NCI-H2227 (cell line): Measurements from ENCODE around the gene COL5A2.

Source experiments
- DNase-seq: peaks from one replicate; lab custom pipeline; 2025; ENCODE audit not compliant: unreplicated experiment; lab: John Stamatoyannopoulos, UW

The COL5A2 gene

DNA sequence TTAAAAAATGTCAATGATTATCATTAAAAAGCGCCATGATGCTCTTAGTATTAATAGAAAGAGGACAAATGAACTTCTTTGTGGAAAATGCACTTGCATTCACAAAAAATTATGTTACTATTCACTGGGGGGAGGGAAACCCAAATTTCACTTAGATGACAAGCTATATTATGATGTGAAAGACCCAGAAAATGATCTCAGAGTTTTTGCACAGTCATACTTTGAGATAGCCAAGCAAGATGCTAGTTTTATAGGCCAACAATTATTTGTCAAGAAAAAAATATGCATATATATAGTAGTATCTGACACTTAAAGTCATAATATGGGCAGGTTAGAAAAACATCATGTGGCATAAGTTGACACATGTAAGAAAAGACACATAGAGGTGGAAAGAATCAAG, 31.6 kb downstream of the COL5A2 start:
- DNase-seq: no peak

DNA sequence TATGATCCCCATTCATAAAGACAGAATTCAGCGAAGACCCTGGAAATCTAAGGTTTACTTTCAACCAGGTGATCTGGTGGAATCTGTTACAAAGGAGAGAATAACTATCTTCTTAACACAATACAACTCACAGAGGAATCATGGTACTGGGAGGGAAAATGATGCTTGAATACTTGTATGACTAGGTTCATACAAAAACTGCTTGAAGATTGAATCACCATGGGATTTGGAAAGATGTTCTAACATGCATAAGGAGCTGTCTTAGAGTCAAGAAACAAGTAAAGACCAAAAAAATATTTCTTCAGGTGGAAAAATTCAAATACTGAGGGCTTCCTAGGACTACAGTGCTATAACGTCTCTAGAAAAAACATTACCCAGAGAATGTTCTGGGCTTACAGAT, 32.2 kb downstream of the COL5A2 start:
- DNase-seq: no peak

DNA sequence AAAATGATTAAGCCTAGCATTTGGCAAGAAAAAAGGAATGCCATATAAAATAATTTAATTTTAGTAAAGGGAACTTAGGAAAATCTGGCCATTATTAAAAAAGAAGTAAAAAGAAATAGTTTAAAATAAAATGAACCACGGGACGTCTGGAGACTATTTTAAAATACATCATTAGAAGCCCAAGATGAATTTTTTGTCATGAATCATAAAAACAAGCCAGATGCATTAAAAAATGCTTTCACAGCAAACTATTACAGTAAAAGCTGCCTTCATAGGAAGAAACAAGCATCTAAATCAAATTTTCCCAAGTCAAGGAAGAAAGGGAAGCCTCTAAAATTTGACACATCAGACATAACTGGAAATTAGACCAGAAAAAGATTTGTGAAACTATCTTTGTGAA, 33.0 kb downstream of the COL5A2 start:
- no peak for DNase-seq

DNA sequence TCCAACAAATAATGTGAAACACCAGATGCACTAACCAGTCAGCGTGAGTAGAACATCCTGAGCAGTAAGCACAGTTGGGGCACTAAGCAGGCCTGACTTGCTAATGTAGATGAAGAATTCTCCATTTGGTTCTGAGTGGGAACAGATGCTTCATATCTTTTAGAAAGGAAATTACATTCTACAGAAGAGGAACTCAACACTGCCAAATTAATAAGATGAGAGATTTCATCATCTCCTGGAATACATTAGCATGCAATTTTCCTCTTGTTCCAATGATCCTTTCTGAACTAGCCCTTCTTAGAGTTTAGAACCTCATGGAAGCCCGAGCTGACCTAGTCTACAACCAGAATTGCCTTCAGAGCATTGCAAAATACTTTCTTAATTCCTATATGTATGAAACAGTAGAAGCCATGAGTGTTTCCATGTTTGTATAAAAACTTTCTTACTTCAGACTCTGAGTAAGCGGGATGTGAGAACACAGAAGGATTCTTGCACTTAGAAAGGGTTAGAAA, 34.8 kb downstream of the COL5A2 start:
- no peak for DNase-seq

DNA sequence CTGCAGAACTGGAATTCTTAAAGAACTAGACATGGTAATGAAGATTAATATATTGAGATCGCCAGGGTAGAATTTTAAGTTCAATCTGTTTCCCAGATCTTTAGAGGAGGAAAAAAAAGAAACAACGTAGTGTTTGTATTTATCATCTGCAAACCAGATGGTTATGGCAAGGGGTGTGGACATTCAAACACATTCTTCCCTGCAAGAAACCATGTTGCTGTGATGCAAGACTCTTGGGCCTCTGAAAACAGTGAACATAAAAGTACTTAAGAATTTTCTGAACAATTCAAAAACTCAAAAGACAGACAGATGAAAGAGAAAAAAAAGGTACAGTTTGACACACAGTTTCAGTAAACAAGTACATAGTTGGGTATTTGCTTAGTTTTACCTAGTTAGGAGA, 35.6 kb downstream of the COL5A2 start:
- no peak for DNase-seq

DNA sequence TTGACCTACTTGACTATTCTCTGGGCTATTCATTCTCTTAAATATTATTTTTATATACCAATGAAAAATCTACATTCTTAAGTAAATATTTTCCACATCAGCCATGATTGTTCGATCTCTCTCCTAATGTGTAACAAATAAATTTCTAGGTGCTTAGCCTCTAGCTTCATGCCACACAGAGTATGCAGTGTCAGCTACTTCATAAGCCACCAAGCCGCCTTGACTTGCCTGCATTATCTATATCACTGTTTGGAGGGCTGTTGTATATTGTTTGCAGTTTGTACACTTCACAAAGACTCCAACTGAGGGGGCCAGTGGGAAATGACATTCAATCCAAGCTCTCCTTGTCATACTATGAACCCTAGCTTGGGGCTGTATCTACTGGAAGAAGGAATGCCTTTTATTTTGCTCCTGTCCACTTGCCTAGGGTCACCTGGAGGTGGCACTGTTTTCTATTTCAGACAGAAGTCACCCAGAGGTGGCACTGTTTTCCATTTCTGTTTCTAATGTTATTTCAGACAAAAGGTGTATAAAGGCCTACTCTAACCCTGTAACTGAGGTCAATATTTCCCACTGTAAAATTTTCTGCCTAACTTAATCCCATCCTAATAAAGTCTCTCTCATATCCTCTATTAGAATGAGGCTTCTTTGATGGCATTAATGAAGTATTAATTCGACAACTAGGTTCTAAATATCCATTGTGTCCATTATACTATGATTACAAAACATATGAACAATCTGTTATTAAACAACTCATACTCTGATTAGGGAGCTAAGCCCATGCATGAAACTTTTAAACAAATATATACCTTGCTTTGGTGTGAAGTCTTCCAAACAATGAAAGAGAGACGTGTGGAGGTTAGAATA, 36.4 kb downstream of the COL5A2 start:
- DNase-seq: peak; percentile 77

DNA sequence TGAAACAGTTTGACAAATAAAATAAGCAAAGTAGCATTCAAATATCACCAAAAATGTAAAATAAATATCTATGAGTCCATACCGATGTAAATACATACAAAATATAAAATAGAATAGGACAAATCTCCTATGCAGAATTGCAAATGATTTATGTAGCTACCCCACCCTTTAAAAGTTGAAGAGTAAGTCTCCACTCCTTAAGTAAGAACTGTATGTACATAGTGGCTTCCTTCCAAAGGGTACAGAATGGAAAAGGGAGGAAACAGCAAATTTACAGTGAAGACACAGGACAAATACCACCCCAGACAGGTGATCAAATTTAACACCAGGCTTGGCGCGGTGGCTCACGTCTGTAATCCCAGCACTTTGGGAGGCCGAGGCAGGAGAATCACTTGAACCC, 40.8 kb downstream of the COL5A2 start:
- no peak for DNase-seq

DNA sequence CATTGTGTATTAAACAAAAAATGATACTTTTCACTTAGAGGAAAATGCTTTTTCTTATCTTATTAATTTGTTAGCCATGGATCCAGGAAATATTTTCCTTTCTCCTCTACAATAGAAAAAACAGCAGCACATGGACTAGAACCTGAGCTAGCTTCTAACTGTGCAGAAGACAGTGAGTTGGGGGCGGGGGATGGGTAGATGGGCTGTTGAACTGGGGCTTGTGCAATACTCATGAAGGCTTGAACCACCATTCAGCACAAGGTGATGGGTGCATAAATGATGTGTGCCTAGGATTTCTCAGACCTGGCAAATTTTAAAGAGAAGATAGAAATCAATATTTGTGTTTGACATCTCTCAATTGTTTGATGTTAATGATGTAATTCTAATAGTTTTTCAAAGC, 42.0 kb downstream of the COL5A2 start:
- DNase-seq: peak; percentile 20

DNA sequence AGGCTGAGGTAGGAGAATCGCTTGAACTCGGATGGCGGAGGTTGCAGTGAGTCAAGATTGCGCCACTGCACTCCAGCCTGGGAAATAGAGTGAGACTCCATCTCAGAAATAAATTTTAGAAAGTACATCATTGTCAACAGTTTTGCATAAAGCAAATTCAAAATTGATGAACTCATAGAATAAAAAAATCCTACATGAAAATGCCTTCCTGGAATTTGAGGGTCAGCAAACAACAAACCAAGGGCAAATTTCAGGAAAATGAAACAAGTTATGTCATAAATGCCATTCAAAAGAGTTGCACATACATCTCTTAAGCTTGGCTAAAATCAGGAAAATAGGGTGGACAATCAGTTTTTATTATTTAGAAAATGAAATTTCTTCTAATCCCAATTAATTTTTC, 45.1 kb downstream of the COL5A2 start:
- DNase-seq: no peak

DNA sequence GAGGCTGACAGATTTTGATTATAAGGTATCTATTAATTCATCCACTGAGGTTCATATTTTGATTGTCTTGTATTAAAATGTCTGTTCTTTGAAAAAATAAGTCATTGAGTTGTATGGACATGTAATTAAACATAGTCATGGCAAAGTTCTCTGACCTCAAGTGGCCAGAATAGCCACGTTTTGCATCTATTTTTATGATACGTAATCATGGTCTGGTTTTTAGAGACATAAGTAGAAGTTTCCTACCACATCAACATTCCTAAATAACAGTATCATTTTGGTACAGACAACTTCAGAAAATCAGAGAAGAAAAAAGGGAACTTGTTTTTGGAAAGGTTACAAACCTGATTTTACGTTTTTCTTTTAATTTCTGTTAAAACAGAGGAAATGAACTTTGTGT, 47.6 kb downstream of the COL5A2 start:
- no peak for DNase-seq

DNA sequence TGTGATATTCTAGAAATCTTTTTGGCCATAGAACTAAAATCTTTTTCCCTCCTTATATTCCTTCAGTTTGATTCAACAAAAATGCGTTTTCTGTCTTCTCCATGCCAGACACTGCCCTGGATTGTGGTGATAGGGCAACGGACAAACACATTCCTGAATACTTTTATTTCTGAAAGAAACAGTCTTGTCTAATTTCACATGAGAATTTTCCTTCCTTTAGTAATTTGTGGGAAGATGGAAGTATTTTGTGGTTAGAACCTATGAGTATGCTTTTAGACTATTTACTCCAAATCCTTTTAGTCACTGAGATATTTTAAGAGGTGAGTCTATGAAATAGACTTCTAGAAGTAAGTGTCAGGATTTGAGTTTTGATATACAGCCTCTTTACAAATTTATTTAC, 49.6 kb downstream of the COL5A2 start:
- no peak for DNase-seq

DNA sequence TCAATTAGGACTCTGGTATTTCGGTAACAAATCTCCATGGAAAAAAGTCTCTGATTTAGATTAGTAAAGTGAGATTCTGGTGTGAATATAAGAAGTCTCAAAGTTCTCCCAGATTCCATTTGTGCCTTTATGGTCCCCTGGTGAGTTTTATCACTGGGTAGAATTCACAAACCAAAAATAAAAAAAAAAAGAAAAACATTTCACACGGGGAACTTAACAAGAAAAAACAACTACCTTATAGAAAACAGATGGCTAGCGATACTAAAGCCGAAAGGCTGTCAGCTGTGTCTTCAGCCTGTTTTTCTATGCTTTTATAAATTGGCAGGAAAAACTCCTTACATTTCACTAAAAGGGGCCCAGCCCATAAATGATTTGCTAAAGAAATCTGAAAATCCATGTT, 50.6 kb downstream of the COL5A2 start:
- DNase-seq: no peak

DNA sequence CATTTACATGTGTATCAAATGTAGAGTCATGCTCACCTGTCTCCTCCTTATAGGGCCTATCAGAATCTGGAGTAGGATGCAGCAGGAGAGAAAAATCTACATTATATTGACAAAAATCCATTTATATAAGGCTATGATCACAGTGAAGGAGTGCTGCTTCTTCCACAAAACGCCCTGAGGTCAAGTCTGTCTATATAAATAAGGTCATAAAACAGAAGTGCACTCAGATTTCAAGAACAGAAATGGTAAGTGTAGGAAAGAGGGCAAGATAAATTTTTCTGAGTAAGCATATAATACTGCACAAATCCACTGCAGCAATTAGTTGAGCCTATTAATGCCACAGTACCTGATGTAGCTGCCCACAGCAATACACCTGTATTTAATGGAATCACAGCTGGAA, 51.8 kb downstream of the COL5A2 start:
- peak; percentile 83 for DNase-seq

DNA sequence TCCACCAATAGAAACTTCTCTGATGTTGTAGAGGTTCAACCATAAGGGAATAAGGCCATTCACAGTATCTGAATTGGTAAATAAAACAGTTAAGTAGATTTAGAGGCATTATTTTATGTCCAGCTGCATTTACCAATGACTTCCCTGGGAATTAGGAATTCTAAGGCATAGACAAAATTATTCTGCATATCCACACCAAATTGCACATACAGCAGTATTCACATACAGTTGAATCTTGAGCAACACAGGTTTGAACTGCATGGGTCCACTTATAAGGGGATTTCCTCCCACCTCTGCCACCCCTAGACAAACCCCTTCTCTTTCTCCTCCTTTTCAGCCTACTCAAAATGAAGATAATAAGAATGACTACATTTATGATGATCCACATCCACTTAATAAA, 54.4 kb downstream of the COL5A2 start:
- DNase-seq: no peak

DNA sequence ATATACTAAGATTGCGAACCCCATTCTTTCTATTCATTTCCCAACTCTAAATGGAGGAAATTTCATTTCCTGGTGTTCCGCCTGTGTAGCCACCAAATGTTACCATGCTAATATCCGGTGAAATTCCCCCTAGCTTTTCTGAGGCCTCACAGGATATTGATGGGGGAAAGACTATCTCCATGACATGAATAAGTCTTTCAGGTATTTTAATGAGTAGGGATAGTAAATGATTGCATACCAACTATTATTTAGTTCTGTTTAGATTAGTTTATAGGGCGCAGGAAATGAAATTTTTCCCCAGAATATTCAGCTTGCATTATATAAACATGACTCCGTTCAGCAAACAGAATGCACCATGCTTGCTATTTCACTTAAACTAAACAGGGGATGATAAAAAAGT, 55.4 kb downstream of the COL5A2 start:
- DNase-seq: no peak

DNA sequence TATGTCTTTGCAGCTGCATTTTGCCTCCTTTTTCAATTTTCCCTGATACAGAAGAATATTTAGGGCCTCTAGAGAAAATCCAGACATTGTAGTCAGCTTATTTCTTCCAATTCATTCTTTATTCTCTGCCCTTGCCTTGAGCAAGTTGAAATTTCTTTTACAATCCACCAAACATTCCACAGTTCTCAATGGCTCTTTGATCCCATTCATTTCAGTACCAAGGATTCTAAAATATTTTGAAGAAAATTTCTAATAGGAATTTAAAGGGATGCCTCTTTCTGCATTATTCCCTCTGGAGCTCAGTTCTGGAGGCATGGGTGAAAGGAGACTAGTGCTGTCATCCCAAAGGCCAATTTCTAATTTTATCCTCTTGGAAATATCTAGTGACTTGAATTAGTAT, 61.2 kb downstream of the COL5A2 start:
- DNase-seq: no peak

DNA sequence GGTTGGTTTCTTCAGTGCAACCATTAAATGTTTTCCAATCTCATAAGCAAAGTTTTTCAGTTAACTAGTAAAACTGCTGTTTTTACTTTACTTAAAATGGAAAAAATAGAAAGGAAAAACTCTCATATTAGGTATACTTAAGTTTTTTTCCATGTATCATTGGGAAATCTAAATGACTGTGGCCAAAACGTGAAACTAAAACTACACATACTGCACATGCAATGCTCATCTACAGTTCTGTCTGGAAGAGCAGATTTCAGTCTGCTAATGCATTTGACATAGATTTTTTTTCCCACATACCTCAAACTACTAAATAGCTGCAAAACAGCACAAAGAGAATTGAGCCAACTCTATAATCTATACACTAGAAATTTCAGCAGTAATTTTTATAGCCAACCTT, 62.6 kb downstream of the COL5A2 start:
- DNase-seq: no peak

DNA sequence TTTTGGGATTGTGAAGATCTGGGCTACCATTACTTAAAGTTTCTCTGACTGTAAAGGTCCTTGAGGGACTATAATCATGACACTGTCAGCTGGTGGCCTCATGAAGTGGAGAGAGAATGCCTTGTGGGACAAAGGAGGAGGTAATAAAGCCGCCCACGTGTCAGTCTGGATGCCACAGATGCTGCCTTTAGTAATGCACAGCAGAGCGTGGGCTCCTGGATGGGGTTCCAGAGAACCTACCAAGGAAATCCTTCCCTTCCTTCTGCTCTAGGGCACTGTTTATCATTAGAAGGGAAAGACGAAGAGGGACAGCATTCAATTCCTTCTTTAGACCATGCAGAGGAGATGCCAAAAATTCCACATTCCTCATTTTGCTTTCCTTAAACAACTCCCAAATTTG, 63.5 kb downstream of the COL5A2 start:
- peak; percentile 57 for DNase-seq

DNA sequence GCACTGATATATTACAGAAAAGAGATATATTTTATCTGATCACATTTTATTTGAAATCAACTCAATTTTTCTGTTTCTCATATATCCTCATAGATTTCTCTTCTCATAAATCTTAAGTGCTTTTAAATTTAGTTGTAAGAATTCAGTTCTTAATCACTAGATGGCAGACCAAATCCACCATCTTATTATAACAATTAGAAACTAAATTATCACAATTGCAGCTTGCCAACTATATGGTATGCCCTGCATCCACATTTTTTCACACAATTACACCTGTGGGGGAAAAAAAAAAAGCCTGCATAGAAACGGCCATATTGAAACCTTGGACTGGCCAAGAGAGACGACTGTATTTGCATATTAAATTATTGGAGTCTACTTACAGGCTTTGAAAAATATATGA, 64.4 kb downstream of the COL5A2 start:
- DNase-seq: no peak

DNA sequence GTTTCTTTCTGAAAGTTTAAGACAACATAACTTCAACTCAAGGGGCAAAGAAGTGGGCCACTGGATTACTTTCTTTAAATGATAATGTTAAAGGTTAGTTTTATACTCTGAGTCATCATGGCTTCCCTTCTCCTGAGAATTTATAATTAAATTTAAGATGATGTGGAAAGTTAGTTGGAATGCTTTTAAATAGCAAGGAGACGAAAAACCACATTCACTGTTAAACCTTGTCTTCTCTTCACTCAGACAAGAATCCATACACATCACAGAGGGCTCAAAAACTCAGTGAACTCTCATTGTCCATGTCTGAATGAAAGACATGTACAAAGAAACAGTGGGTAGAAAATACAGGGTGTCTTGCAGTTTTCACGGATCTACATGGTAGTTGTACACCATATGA, 65.6 kb downstream of the COL5A2 start:
- DNase-seq: peak; percentile 78

DNA sequence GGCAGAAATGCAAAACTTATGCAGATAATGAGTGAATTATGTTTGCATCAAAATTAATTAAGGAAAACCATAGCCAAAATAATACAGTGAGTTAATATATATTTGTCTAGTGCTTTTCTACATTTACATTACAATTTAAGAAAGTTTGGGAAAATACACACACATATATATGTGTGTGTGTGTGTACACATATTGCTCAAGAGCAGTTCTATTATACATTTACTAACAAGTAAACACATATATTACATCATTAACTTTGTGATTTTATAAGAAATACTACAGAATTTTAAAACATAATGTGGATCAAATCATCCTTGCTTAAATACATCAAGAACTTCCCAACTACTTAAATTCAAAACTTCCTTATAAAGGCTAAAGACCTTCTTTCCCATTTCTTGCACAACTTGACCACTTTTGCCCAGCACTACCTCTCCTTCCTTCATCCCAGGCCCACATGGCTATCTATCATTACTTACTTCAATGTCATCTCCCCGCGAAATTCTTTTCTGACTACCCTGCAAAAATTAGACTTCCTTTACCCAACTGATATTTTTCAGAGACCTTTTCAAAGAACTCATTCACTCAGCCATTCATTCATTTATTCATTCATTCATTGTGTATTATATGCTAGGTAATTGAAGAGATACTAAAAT, 68.4 kb downstream of the COL5A2 start:
- DNase-seq: no peak

DNA sequence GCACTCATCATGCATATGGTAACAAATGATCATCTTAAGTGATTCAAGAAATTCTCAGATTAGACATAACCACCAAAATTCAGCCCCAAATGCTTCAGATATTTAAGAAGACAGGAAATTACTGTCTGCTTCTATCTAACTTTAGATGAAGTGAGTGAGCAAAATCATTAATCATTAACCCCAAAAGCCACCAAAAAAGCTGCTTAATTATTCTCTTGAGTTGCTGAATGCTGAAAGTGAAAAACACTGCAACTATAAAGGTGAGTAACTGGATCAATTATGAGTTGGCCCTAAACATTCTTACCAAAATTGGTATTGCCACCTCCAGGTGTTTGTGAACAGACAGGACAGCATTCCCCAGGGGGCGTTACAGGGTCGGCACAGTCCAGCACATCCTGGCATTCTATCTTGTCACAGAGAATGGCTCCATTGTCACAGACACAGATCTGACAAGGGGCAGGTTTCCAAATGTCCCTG, 69.6 kb downstream of the COL5A2 start:
- no peak for DNase-seq
